Measurements from ENCODE around the gene IRX1. TPM values are rescaled to one million over a fixed set of nuclear protein-coding genes. Genes with fewer than 3 reads are reported as not detected.
A peak's percentile ranks its signal among the peaks of the same experiment; 100 is the strongest.

Gene IRX1
- total RNA-seq, 4 donors from 2014 or later, result 0.95 to 0.97 TPM; not detected in 2

DNA sequence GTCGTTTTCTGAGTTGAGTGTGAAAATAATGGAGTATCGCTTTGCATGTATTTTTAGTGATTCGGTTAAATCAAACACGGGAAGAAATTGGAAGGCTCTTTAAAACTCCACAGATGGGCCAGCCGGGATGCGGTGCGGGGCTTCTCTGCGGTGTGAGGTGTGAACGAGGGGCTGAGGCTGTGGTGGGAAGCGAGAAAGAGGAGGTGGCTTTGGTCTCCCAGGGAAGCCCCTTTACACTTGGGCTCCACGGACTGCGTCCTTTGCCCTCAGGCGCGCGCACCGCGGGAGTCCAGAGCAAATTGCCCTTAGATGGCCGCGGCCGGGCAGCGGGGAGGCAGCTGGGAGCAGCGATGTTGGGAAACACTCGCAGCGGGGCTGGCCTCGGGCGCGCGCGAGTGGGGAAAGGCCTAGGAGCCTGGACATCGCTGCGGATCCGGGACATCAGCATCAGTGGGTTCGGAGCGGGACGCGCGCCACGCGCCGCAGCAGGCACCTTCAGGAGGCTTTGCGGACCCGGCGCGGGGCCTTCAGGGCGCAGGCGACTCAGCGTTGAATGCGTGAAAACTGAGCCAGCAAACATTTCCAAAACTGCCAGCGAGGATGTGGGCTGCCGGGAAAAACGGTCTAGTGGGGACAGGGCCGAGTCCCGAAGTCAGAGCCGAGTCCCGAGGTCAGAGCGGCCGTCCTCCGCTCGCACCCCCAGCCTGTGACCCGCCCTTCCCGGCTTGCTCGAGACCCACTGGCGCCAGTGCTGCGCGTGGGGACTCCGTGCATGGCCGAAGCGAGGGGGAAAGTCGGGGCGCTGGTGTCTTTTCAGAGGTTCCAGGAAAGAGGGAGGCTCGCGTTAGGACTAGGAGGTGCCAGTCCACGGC is 6.5 kb downstream of the IRX1 start:
- Histone ChIP-seq H3K9me3 (no peaks in the 10 kb centered on the region), H3K27ac (no peak overlapping the region), H3K36me3 (no peaks in the 10 kb centered on the region), H3K4me3 (peak overlapping the region in 3 of 4 donors; percentile 14 to 46 (median 30)), H3K4me1 (peaks cover 5 to 33% (median 8%) of the 10 kb centered on the region in 3 donors), H3K27me3 (peaks cover 4 to 100% (median 37%) of the 10 kb centered on the region in 4 donors)
- DNase-seq, result no peak
- intact Hi-C loops (cut with DNase I), result no loop called here
- 12 to 22% methylated on average over 8 to 12 of the region's 73 CpGs for WGBS, 2 donors
- no peak for TF ChIP-seq POLR2A (IDR thresholded peaks at IDR 0.05)
- TF ChIP-seq, protein P1, sequence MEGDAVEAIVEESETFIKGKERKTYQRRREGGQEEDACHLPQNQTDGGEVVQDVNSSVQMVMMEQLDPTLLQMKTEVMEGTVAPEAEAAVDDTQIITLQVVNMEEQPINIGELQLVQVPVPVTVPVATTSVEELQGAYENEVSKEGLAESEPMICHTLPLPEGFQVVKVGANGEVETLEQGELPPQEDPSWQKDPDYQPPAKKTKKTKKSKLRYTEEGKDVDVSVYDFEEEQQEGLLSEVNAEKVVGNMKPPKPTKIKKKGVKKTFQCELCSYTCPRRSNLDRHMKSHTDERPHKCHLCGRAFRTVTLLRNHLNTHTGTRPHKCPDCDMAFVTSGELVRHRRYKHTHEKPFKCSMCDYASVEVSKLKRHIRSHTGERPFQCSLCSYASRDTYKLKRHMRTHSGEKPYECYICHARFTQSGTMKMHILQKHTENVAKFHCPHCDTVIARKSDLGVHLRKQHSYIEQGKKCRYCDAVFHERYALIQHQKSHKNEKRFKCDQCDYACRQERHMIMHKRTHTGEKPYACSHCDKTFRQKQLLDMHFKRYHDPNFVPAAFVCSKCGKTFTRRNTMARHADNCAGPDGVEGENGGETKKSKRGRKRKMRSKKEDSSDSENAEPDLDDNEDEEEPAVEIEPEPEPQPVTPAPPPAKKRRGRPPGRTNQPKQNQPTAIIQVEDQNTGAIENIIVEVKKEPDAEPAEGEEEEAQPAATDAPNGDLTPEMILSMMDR (IDR thresholded peaks at IDR 0.05), result no peak

DNA sequence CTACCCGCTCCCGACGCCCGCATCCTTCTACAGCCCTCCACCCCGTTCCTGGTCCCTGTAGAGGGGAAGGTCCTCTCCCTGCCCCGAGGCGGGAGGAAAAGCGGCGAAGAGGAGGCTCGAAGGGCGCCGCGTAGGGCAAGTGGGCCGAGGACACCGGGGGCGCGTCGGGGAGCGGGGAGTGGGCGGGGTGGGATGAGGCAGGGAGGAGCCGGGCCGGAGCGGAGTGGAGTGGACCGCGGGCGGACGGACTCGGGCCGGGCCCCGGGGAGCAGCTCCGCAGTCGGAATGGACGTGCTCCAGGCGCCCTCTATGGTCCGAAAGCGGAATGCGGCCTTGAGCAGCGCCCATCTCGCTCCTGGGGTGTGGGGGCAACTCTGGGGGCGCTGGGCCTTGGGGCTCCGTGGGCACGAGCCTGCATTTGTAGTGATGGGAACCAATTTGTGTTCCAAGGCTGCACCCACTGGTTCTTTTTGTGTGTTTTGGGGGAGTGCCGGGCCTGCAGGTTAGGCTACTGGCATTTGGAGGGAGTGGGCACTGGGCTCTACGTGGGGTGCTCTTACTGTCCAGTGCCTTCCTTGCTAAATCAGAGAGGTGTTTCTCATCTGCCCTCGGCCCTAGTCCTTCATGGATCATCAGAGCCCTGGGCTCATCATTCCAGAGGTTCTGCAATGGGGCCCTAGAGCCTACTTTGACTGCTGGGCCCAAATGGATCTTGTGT is 7.3 kb downstream of the IRX1 start:
- intact Hi-C loops (cut with DNase I), result no loop called here
- peak overlapping the region in 3 of 4 donors; percentile 14 to 46 (median 30) for H3K4me3 ChIP-seq

DNA sequence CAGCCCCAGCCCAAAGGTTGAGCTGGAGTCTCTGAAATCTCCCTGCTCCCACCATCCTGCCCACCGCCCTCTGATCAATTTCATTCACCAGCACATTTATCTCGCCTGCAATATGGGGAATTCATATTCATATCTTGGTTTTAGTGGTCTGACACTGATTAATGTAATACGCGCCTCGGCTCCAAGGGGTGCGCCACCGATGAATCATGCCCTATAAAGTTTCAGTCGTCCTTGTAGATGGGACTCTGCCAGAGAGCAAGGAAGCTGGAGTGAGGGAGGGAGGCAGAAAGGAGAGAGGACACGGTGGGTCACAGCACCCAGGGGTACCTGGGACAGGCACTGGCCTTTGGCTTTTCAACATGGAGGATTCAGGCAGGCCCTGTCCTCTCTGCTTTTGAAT is 8.9 kb downstream of the IRX1 start:
- no peaks in the 10 kb centered on the region for H3K9me3 ChIP-seq
- whole genome bisulfite sequencing, 2 donors, result 69 to 70% methylated on average over 6 to 9 of the region's 9 CpGs
- H3K36me3 ChIP-seq, result no peaks in the 10 kb centered on the region
- DNase-seq, result no peak
- H3K4me3 ChIP-seq, result no peak overlapping the region
- H3K27me3 ChIP-seq, result peaks cover 4 to 100% (median 32%) of the 10 kb centered on the region in 4 donors
- H3K27ac ChIP-seq, result no peak overlapping the region
- intact Hi-C loops (cut with DNase I), result no loop called here
- peaks cover 5 to 33% (median 8%) of the 10 kb centered on the region in 3 donors for H3K4me1 ChIP-seq
- TF ChIP-seq, protein P1 (IDR thresholded peaks at IDR 0.05), result no peak
- no peak for TF ChIP-seq POLR2A (IDR thresholded peaks at IDR 0.05)

More for the DNA sequence above, 7.3 kb downstream of the IRX1 start:
- Histone ChIP-seq H3K9me3 (no peaks in the 10 kb centered on the region), H3K27me3 (peaks cover 4 to 100% (median 36%) of the 10 kb centered on the region in 4 donors), H3K27ac (no peak overlapping the region), H3K4me1 (peaks cover 5 to 33% (median 8%) of the 10 kb centered on the region in 3 donors), H3K36me3 (no peaks in the 10 kb centered on the region)
- DNase-seq, result no peak
- TF ChIP-seq POLR2A (IDR thresholded peaks at IDR 0.05), result no peak
- TF ChIP-seq, protein P1 (IDR thresholded peaks at IDR 0.05), result peak in 4 of 6 experiments; percentile 26 to 62 (median 36)
- 9 to 17% methylated on average over 6 to 20 of the region's 45 CpGs for WGBS, 2 donors

DNA sequence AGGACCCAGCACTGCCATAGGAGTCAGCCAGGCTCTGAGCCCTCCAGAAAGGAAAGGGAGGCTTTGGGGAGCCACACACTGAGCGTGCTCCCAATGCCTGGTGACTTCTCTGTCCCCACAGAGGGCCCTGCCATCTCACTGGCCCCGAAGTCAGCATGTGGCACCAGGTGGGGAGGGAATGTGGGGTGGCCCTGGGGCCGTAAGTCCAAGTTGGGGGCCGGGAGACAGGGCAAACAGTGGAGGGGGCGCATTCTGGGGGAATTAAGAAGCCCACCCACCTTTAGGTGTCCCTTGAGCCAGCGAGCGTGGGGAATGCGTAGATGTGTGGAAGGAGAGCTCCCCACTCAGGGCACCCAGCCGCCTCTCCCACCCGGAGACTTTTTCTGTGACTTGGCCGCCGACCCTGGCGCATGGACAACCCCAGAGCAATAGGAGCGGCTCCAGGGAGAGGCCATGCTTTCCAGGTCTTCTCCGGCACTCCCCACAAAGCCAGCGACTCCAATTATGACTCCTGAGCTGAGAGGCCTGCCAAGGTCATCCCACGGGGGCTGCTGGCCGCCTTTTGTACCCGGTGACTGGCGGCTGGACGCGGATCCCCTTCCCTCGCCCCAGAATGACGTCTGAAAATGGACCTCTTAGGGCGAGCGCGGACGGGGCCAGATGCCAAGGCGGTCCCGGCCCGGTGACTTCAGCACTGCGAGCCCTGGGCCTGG is 9.8 kb downstream of the IRX1 start:
- intact Hi-C loops (cut with DNase I), result no loop called here
- no peaks in the 10 kb centered on the region for H3K36me3 ChIP-seq
- H3K9me3 ChIP-seq, result no peaks in the 10 kb centered on the region
- no peak for TF ChIP-seq POLR2A (IDR thresholded peaks at IDR 0.05)
- TF ChIP-seq, protein P1 (IDR thresholded peaks at IDR 0.05), result no peak
- H3K27me3 ChIP-seq, result peaks cover 4 to 91% (median 25%) of the 10 kb centered on the region in 4 donors
- H3K4me3 ChIP-seq, result no peak overlapping the region
- DNase-seq, result no peak
- peaks cover 5 to 29% (median 8%) of the 10 kb centered on the region in 3 donors for H3K4me1 ChIP-seq
- WGBS, 2 donors, result 49 to 79% methylated on average over 17 to 18 of the region's 32 CpGs
- no peak overlapping the region for H3K27ac ChIP-seq

Measured in esophagus squamous epithelium (tissue), 5 donors.